GM12891 (cell line): ENCODE data around the gene ULK2.

Source experiments
- DNase-seq: peaks from one replicate; pipeline ENCODE4 v3.0.0; 2011; ENCODE audit warnings: low spot score; ENCODE audit not compliant: insufficient read length
- FAIRE-seq: peaks from 2 replicates; lab custom pipeline; 2011; peaks lifted over from hg19 to GRCh38; lab: Jason Lieb, UNC
- PAX5 ChIP-seq: IDR thresholded peaks from 2 replicates; pipeline ENCODE4 v1.6.1; 2011; ENCODE audit warnings: low read length, moderate library complexity, mild to moderate bottlenecking; ENCODE audit not compliant: insufficient read depth, severe bottlenecking
- POLR2A ChIP-seq: IDR thresholded peaks from 2 replicates; pipeline ENCODE4 v1.6.1; 2011; ENCODE audit warnings: low read depth, low read length, control low read depth
- POLR2AphosphoS5 ChIP-seq: IDR thresholded peaks from 2 replicates; pipeline ENCODE4 v1.6.1; 2011; ENCODE audit warnings: low read depth, low read length, control low read depth
- POU2F2 ChIP-seq: IDR thresholded peaks from 2 replicates; pipeline ENCODE4 v1.6.1; 2011; ENCODE audit warnings: low read depth, mild to moderate bottlenecking, control low read depth, low read length, moderate library complexity
- SPI1 ChIP-seq: IDR thresholded peaks from 2 replicates; pipeline ENCODE4 v1.6.1; 2011; ENCODE audit warnings: low read depth, low read length, control low read depth
- TAF1 ChIP-seq: IDR thresholded peaks from 2 replicates; pipeline ENCODE4 v1.6.1; 2011; ENCODE audit warnings: low read depth, low read length, control low read depth

The ULK2 gene

DNA sequence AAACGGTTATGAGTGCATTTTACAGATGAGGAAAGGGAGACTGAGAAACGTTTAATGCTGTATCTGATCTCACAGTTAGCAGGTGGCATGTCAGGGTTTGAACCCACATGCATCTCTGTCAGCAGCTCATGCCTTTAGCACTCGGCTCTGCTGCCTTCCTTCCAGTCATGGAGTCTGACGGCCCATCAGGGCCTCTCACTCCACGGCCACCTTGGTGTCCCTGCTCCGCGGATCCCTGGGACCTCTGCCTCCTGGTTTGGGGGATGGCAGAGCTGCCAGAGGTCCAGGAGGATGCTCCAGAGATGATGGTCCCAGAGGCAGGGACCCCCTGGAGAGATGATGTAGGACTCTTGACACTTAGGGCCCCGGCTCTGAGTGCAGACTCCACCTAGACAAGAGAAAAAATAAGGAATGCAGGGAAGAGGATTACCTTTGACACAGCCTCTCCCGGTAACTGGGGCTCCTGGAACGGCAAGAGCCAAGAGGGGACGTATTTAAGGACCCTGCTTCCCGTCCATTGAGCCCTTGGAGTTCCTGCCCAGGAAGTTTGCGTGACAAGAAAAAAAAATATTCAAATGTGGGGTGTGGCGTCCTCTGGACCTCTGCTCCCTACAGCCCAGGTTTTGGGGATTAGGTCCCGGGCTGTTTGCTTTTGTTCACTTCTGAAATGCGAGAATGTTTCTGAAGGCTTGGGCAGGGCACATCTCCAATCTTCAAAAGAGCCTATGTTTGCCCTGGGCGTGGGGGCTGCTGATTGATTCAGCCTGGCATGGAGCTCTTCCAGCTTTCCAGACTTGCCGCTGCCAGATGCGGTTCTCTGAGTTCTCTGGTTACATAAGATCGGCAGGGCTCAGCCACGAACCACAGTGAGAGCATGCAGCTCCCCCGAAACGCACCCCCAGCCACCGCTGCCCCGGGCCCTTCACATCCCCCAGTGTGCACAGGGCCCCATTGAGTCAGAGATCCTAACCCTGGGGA lies 119.6 kb downstream of the ULK2 start, which contains the start of gene ALDH3A1:
ALDH3A1 (minus strand) TSS at position 470 of the 978 bp plus-strand sequence. CDS start 3,169 bp downstream, outside the sequence.
- TF ChIP-seq POLR2AphosphoS5: no peak
- TF ChIP-seq POLR2A: no peak
- TF ChIP-seq TAF1: no peak
- no peak for TF ChIP-seq SPI1
- TF ChIP-seq PAX5: no peak
- TF ChIP-seq POU2F2: no peak
- DNase-seq: no peak
- no peak for FAIRE-seq

DNA sequence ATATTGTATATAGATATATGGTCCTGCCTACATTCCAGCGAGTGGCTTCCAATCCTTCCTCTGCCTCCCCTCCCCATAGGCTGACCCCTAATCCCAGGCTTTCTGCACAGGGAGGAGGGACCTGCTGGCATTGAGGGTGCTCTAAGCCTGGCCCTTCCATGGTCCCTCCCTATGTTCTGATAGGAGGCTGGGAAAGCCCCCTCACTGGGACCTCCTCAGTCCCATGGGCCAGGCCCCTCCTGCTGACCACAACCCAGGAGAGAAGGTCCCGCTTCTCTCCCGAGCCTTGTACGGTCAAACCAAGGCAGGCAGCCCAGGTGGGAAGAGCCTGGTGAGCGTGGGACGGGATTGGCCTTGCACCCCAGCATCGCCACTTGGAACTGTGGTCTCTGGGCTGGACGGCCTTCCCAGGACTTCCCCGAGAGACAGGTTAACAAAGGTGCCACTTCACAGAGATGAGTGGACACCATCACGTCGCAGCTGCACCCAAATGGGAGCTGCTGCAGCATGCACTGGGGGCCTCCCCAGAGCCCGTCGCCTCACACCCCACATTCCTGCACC lies 120.5 kb downstream of the ULK2 start:
- FAIRE-seq (no peak), DNase-seq (no peak)
- no peak for TF ChIP-seq POU2F2
- no peak for TF ChIP-seq POLR2A
- no peak for TF ChIP-seq PAX5
- no peak for TF ChIP-seq POLR2AphosphoS5
- no peak for TF ChIP-seq SPI1
- no peak for TF ChIP-seq TAF1

DNA sequence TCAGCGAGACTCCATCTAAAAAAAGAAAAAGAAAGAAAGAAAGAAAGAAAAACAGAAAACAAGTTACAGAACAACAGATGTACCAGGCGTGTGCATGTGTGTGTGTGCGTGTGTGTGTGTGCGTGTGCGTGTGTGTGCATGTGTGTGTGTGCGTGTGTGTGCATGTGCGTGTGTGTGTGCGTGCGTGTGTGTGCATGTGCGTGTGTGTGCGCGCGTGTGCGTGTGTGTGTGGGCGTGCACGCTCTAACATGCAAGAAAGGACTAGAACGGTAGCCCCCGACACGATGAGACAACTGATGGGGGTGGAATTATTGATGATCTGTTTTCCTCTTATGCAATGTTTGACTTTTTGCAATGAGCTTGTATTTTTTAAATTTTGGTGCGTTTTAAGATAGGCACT lies 121.2 kb downstream of the ULK2 start:
- FAIRE-seq: no peak
- DNase-seq: no peak
- TF ChIP-seq SPI1 (no peak), POU2F2 (0 out of 2 replicates have a peak, but pooled peaks have one; percentile 40)

DNA sequence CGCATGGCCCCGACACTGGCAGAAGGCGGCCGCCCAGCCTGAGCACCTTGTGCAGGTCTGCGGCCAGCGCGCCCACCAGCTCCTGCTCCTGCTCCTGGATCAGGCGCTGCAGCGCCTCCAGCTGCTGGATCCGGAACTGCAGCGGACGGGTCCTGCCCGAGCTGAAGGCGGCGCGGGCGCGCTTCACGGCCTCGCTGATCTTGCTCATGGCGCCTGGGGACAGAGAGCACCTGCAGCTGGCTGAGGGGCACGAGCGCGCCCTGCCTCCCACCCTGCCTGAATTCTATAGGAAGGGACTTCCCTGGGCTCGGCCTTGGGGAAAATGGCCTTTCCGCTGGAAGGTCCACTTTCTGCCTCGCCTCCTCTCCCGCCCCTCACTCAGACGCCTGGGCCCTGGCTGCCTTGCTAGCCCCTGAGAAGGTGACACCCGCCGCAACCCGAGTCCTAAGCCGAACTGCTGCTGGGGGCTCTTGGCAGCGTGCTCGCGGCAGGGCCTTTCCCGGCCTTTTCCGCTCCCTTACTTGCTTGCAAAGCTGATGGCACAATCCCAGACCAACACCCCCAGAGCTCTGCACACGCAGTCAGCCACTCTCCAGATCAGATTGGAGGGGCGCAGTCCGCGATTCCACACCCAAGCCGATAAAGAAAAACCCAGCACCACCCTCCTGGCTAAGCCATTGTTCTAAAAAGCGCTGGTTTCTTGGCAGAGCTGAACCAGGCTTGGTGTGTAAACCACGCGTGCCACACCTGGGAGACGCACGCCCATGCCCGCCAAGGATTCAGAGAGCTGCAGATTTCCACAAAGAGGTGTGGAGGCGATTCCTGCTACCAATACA lies 122.6 kb downstream of the ULK2 start:
- DNase-seq: peak; percentile 92

DNA sequence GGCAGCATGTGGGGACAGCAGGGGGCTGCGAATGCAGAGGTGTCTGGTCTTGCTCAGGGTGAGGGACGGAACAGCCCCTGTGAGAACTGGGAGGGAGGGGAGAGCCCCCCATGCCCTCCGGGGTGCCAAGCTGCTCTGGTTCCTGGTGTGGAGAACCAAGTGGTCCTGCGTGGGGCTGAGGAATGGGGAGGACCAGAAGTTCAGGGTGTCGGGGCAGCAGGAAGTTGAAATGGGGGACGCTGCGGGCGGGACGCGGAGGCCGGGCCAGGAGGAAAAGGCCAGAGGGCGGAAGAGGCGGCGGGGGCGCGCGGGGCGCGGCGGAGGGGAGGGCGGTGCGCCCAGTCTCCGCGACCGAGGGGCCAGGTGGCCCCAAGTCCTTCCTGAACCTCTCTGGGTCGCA lies 123.2 kb downstream of the ULK2 start:
- TF ChIP-seq POLR2A (no peak), PAX5 (no peak)
- FAIRE-seq (no peak), DNase-seq (no peak)

More for the DNA sequence above, 122.6 kb downstream of the ULK2 start:
- peak; percentile 99 for FAIRE-seq
- TF ChIP-seq POLR2A (0 out of 2 replicates have a peak, but pooled peaks have one; percentile 41), POU2F2 (no peak), PAX5 (no peak), TAF1 (peak; percentile 45; the same call in 1 of the 2 replicates), POLR2AphosphoS5 (no peak), SPI1 (no peak)

DNA sequence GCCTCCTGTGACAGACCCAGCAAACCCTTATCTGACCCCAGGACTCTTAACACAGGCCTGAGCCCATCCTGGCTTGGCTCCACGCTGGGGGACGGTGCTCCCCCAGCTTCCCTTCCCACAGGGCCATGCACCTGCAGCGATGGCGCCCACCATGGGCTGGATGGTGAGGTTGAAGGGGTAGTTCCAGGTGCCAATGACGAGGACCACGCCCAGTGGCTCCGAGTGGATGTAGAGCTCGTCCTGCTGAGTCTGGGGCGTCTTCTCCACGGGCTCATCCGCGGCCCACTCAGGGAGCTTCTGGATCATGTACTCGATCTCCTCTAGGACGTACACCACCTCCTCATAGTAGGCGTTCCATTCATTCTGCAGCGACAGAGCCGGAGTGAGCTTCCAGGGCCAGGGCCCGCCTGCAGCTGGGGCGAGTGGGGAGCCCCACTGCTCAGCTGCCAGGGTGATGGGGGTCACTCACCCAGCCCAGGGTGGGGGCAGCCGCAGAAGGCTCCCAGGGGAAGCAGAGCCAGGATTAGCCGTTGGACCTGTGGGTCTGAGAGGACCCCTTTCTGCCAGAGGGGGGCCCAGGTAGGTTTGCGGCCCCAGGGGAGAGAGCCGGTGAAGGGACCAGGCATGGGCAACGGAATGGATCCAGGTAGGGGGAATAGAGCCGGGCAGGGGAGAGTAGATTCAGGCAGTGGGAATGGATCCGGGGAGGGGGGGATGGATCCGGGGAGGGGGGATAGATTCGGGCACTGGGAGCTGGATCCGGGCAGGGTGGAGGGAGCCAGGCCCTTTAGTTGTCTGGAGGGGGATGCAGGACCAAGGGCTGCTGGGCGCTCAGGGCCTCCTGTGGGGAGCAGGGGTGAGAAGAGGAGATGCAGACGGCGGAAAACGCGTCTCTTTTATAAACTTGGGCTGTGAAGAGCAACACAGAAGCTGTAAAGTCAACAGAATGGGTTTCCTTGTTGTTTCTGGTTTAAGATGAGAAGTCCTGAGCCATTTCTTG lies 124.3 kb downstream of the ULK2 start:
- no peak for FAIRE-seq
- no peak for DNase-seq

DNA sequence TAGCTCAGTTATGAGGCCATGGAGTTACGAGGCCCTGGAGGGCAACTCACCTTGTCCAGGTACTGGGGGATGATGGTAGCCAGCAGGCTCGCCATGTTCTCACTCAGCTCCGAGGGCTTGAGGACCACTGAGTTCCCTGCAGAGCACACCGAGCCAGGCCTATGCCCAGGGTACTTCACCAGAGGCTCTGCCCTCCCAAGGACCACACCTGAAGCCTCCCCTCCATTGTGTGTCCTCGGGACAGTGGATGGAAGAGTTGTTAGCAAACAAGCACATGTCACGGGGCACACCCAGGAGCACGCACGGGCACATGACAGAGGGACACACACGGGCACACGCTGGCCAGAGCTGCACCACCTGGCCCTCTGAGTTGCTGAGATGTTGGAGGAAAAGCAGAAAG lies 125.2 kb downstream of the ULK2 start:
- no peak for FAIRE-seq
- no peak for DNase-seq
- TF ChIP-seq POLR2A: no peak

More for the DNA sequence above, 124.3 kb downstream of the ULK2 start:
- no peak for TF ChIP-seq POU2F2
- no peak for TF ChIP-seq TAF1
- TF ChIP-seq SPI1: no peak
- no peak for TF ChIP-seq PAX5
- no peak for TF ChIP-seq POLR2A
- TF ChIP-seq POLR2AphosphoS5: no peak

DNA sequence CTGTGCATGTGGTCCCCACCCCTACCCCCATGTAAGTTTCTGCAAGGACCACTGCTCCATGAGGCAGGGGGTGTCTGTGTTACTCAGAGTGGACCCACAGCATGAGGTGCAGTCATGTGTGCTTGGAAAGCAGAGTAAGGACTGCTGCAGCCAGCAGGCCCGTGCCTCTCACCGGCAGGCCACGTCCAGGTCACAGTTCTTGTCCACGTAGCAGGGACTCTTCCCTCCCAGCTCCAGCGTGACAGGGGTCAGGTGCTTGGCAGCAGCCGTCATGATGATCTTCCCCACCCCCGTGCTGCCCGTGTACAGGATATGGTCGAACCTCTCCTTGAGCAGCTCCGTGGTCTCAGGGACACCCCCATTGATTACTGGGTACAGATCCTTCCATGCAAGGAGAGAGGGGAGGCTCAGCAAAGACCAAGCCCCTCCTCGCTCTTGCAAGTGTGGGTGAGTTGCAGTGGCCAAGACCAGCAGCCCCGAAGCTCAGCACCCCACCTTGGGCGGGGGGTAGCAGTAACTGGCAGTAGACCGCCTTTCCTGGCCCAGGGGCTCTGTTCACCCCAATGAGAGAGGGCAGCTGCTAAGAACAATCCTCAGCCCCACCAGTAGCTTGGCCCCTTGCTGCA lies 125.8 kb downstream of the ULK2 start:
- DNase-seq: no peak

More for the DNA sequence above, 125.8 kb downstream of the ULK2 start:
- no peak for FAIRE-seq
- TF ChIP-seq POU2F2 (no peak), TAF1 (no peak), PAX5 (no peak), POLR2AphosphoS5 (no peak), SPI1 (no peak), POLR2A (no peak)
